ENCODE measurements around the gene HOXD11.

The HOXD11 gene

DNA sequence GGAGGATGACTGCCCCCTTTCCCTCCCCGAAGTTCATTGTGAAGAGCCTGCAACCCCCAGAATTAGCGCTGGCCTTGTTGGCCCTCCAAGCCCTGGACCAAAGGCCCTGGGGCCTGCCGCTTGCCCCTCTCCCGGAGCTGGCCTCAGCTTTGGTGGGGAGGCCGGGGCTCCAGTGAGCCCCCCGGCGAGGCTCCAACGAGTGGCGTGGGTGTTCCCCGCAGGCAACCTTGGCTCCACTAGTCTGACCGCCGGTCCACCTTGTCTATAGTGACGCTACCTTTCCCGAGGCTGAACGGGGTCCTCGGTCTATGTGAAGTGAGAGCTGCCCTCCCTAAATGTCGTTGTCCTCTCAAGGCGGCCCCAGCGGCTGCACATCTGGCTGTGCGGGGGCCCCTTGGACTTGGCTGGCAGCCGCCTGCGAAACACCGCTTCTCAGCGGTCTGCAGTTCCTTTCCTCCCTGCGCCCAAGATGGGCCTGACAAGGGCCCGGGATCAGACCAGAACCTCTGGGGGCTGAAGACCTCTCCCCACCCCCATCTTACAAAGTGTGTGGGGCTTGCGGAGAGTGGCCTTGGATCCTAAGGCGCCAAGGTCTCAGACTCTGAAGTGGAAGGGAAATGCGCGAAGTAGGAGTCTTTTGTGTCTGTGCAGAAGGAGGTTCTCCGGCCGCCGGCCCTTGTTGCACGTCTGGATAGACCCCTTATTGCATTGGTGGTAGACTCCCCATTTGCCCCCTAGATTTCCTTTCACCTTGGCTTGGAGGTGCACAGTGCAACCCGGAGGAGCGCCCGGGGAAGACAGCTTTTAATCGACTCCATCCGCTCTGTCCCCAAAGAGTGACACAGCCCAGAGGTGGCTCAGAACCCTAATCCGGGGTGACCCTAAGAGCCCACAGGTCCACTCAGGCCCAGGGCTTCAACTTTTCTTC lies 5.6 kb downstream of the HOXD11 start:
- Histone ChIP-seq H4K20me1 (ENCODE audit: insufficient read depth) (no peaks in the 10 kb centered on the region), H3K27ac (no peak overlapping the region), H3K79me2 (ENCODE audit: insufficient read depth, low read depth) (no peaks in the 10 kb centered on the region)

DNA sequence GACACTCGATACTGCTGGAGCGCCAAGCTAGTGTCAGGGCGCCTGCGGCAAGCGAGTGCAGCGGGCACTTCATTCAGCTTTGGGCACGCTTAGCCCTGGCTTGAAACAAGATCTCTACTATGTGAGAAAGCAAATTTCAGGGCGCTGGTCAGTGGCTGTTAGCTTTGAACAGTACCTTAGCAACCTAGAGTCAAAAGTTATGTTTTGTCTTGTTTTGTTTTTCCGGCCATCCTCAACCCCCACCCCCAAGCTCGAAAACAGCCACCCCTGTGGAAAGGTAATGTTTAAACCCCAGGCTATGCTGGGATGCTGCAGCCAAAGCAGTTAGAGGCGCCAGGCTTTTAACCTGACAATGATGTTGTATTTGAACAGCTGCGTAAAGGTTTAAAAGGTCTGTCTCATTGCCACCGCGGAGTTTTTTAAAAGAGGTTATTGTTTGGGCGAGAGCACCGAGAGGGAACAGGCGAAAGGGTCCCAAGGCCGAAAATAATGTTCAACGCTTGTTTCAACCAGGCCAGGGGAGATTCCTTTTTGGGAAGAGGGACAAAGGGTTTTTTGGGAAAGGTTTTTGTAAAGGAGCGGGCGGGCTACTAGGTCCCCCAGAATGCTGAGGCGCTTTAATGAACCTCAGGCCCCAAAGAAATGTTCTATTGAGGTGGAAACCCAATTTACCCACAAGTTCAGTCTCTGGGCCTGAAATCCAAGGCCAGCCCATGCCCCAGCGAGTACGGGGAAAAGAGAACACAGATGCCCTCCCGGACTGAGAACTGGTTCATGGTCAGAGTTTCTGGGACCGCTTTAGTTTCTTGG lies 7.2 kb downstream of the HOXD11 start:
- no peaks in the 10 kb centered on the region for H3K36me3 ChIP-seq (ENCODE audit: insufficient read depth)
- H2AFZ ChIP-seq (ENCODE audit: low read depth): no peak overlapping the region
- TF ChIP-seq, protein P1, sequence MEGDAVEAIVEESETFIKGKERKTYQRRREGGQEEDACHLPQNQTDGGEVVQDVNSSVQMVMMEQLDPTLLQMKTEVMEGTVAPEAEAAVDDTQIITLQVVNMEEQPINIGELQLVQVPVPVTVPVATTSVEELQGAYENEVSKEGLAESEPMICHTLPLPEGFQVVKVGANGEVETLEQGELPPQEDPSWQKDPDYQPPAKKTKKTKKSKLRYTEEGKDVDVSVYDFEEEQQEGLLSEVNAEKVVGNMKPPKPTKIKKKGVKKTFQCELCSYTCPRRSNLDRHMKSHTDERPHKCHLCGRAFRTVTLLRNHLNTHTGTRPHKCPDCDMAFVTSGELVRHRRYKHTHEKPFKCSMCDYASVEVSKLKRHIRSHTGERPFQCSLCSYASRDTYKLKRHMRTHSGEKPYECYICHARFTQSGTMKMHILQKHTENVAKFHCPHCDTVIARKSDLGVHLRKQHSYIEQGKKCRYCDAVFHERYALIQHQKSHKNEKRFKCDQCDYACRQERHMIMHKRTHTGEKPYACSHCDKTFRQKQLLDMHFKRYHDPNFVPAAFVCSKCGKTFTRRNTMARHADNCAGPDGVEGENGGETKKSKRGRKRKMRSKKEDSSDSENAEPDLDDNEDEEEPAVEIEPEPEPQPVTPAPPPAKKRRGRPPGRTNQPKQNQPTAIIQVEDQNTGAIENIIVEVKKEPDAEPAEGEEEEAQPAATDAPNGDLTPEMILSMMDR (conservative IDR thresholded peaks at IDR 0.05; ENCODE audit: low read depth, low read length): no peak
- no peak overlapping the region for H3K27ac ChIP-seq
- H4K20me1 ChIP-seq (ENCODE audit: insufficient read depth): no peaks in the 10 kb centered on the region
- no peak overlapping the region for H3K4me3 ChIP-seq (IDR thresholded peaks at IDR 0.05; ENCODE audit: insufficient read depth, low read depth, low read length)
- H3K4me2 ChIP-seq: no peak overlapping the region
- H3K27me3 ChIP-seq (ENCODE audit: insufficient read depth, low read depth): no peaks in the 10 kb centered on the region
- H3K79me2 ChIP-seq (ENCODE audit: insufficient read depth, low read depth): no peaks in the 10 kb centered on the region
- no peak overlapping the region for H3K9ac ChIP-seq
- no peaks in the 10 kb centered on the region for H3K4me1 ChIP-seq (ENCODE audit: low read depth, poor library complexity, severe bottlenecking)

More for the DNA sequence above, 5.6 kb downstream of the HOXD11 start:
- TF ChIP-seq, protein P1 (conservative IDR thresholded peaks at IDR 0.05; ENCODE audit: low read depth, low read length): no peak
- H3K27me3 ChIP-seq (ENCODE audit: insufficient read depth, low read depth): no peaks in the 10 kb centered on the region
- no peak overlapping the region for H2AFZ ChIP-seq (ENCODE audit: low read depth)
- H3K4me2 ChIP-seq: no peak overlapping the region
- H3K4me1 ChIP-seq (ENCODE audit: low read depth, poor library complexity, severe bottlenecking): no peaks in the 10 kb centered on the region
- H3K4me3 ChIP-seq (IDR thresholded peaks at IDR 0.05; ENCODE audit: insufficient read depth, low read depth, low read length): no peak overlapping the region
- H3K9ac ChIP-seq: no peak overlapping the region
- H3K36me3 ChIP-seq (ENCODE audit: insufficient read depth): no peaks in the 10 kb centered on the region

DNA sequence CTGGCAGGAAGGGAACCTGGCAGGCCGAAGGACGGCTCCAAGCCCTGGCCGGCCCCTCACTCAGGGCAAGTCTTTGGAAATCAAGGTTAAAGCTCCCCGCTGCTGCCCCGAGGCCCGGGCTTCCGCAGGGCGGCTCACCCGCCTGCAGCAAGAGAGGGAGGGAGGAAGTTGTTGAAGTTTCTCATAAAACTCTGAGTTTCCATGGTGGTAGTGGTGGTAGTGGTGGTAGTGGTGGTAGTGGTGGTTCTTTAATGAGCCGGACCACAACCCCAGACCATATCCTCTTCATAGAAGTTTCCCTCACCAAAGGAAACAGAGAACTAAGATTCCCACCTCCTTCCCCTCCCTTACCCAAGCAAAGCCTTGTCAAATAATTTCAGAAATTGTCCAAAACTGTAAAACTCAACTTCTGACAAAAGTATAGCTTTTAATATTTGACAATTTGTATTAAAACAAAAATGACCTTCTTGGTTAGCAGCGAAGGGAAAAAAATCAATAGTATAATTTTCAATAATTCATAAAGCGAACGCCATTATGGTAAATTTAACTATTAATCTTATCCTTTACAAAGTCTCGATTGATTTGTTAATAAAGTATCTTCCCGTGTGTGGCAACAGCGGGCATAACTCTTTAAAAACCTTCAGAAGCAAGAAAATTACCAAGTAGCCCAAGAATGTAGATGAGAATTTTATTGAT lies 8.0 kb downstream of the HOXD11 start:
- Histone ChIP-seq H2AFZ (ENCODE audit: low read depth) (no peak overlapping the region), H4K20me1 (ENCODE audit: insufficient read depth) (no peaks in the 10 kb centered on the region), H3K9ac (no peak overlapping the region), H3K4me3 (IDR thresholded peaks at IDR 0.05; ENCODE audit: insufficient read depth, low read depth, low read length) (no peak overlapping the region), H3K36me3 (ENCODE audit: insufficient read depth) (no peaks in the 10 kb centered on the region), H3K79me2 (ENCODE audit: insufficient read depth, low read depth) (no peaks in the 10 kb centered on the region), H3K27ac (no peak overlapping the region), H3K27me3 (ENCODE audit: insufficient read depth, low read depth) (no peaks in the 10 kb centered on the region), H3K4me2 (no peak overlapping the region), H3K4me1 (ENCODE audit: low read depth, poor library complexity, severe bottlenecking) (no peaks in the 10 kb centered on the region)
- TF ChIP-seq, protein P1 (conservative IDR thresholded peaks at IDR 0.05; ENCODE audit: low read depth, low read length): no peak
